Measurements from ENCODE around the gene ANO7.

DNA sequence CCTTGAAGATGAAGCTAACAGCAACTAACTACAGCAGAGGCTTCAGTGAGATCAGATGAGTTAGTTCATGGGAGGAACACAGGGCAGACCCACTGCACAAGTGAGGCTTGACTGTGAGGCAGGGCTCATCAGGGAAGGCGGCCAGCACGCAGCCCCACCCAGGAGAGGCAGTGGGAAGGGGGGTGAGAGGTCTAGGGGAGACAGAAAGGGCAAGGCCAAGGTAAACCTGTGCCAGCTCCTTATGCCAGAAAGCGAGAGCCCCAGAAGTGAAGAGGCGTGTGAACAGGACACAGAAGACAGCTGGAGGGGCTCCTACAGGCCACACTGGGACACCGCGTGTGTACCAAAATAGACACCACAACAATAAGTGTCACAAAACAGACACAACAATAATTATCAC lies 48.6 kb downstream of the ANO7 start:
- TF ChIP-seq, protein P1, sequence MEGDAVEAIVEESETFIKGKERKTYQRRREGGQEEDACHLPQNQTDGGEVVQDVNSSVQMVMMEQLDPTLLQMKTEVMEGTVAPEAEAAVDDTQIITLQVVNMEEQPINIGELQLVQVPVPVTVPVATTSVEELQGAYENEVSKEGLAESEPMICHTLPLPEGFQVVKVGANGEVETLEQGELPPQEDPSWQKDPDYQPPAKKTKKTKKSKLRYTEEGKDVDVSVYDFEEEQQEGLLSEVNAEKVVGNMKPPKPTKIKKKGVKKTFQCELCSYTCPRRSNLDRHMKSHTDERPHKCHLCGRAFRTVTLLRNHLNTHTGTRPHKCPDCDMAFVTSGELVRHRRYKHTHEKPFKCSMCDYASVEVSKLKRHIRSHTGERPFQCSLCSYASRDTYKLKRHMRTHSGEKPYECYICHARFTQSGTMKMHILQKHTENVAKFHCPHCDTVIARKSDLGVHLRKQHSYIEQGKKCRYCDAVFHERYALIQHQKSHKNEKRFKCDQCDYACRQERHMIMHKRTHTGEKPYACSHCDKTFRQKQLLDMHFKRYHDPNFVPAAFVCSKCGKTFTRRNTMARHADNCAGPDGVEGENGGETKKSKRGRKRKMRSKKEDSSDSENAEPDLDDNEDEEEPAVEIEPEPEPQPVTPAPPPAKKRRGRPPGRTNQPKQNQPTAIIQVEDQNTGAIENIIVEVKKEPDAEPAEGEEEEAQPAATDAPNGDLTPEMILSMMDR (IDR thresholded peaks at IDR 0.05 in 2 of 3, conservative IDR thresholded peaks at IDR 0.05 in 1 of 3; ENCODE audit: borderline replicate concordance in 1 of 3, insufficient read depth in 1 of 3, low read depth in 2 of 3, low read length in 2 of 3), result no peak
- TF ChIP-seq SP1 (IDR thresholded peaks at IDR 0.05; ENCODE audit: low read depth), result no peak
- no peak for TF ChIP-seq FOSL1 (IDR thresholded peaks at IDR 0.05; ENCODE audit: low read depth)
- no peak for TF ChIP-seq POLR2A (IDR thresholded peaks at IDR 0.05; ENCODE audit: borderline replicate concordance, extremely low read depth, insufficient read depth, insufficient read length)
- TF ChIP-seq, protein P2, sequence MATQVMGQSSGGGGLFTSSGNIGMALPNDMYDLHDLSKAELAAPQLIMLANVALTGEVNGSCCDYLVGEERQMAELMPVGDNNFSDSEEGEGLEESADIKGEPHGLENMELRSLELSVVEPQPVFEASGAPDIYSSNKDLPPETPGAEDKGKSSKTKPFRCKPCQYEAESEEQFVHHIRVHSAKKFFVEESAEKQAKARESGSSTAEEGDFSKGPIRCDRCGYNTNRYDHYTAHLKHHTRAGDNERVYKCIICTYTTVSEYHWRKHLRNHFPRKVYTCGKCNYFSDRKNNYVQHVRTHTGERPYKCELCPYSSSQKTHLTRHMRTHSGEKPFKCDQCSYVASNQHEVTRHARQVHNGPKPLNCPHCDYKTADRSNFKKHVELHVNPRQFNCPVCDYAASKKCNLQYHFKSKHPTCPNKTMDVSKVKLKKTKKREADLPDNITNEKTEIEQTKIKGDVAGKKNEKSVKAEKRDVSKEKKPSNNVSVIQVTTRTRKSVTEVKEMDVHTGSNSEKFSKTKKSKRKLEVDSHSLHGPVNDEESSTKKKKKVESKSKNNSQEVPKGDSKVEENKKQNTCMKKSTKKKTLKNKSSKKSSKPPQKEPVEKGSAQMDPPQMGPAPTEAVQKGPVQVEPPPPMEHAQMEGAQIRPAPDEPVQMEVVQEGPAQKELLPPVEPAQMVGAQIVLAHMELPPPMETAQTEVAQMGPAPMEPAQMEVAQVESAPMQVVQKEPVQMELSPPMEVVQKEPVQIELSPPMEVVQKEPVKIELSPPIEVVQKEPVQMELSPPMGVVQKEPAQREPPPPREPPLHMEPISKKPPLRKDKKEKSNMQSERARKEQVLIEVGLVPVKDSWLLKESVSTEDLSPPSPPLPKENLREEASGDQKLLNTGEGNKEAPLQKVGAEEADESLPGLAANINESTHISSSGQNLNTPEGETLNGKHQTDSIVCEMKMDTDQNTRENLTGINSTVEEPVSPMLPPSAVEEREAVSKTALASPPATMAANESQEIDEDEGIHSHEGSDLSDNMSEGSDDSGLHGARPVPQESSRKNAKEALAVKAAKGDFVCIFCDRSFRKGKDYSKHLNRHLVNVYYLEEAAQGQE (IDR thresholded peaks at IDR 0.05; ENCODE audit: low read depth), result no peak
- TF ChIP-seq, protein P3, sequence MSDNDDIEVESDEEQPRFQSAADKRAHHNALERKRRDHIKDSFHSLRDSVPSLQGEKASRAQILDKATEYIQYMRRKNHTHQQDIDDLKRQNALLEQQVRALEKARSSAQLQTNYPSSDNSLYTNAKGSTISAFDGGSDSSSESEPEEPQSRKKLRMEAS (IDR thresholded peaks at IDR 0.05), result no peak
- no peak for TF ChIP-seq JUND (IDR thresholded peaks at IDR 0.05)
- no peak for TF ChIP-seq POLR2AphosphoS5 (IDR thresholded peaks at IDR 0.05; ENCODE audit: low read depth, low read length)
- TF ChIP-seq, protein P4, sequence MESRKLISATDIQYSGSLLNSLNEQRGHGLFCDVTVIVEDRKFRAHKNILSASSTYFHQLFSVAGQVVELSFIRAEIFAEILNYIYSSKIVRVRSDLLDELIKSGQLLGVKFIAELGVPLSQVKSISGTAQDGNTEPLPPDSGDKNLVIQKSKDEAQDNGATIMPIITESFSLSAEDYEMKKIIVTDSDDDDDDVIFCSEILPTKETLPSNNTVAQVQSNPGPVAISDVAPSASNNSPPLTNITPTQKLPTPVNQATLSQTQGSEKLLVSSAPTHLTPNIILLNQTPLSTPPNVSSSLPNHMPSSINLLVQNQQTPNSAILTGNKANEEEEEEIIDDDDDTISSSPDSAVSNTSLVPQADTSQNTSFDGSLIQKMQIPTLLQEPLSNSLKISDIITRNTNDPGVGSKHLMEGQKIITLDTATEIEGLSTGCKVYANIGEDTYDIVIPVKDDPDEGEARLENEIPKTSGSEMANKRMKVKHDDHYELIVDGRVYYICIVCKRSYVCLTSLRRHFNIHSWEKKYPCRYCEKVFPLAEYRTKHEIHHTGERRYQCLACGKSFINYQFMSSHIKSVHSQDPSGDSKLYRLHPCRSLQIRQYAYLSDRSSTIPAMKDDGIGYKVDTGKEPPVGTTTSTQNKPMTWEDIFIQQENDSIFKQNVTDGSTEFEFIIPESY (IDR thresholded peaks at IDR 0.05; ENCODE audit: extremely low read depth, insufficient replicate concordance, low read length), result no peak
- TF ChIP-seq TCF7L2 (IDR thresholded peaks at IDR 0.05; ENCODE audit: borderline replicate concordance, extremely low read depth, insufficient read depth, insufficient read length), result no peak
- no peak for TF ChIP-seq RAD21 (IDR thresholded peaks at IDR 0.05; ENCODE audit: low read depth)
- no peak for TF ChIP-seq SIN3A (IDR thresholded peaks at IDR 0.05; ENCODE audit: low read depth)
- TF ChIP-seq EGR1 (IDR thresholded peaks at IDR 0.05; ENCODE audit: low read depth), result no peak
